ENCODE measurements around the gene SP7.

GRCh38 chr12:53288322-53288721 lies 47.8 kb downstream of the SP7 start:
- TF ChIP-seq CTCF (conservative IDR thresholded peaks at IDR 0.05; ENCODE audit: low read length) (no peak), EZH2phosphoT487 (IDR thresholded peaks at IDR 0.05; ENCODE audit: borderline replicate concordance) (no peak)

Measured in Loucy (cell line).